ENCODE measurements around the gene PBX3.

DNA sequence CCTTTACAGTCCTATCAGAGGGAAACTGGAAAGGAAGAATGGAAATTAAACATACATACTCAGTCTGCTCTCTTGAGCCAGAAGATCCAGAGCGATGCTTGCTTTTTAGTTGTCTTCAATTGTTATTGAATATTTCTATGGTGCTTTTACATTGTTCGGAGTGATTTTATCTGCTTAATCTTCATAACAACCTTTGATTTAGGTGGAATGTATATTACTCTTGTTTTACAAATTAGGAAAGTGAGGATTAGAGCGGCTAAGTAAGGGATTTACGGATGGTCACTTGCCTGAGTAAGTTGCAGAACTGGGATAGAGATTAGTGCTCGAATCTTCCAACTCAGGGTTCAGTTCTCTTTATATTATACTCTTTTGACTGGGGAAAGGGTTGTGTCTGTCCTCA is 69.1 kb downstream of the PBX3 start:
- TF ChIP-seq, protein P1, sequence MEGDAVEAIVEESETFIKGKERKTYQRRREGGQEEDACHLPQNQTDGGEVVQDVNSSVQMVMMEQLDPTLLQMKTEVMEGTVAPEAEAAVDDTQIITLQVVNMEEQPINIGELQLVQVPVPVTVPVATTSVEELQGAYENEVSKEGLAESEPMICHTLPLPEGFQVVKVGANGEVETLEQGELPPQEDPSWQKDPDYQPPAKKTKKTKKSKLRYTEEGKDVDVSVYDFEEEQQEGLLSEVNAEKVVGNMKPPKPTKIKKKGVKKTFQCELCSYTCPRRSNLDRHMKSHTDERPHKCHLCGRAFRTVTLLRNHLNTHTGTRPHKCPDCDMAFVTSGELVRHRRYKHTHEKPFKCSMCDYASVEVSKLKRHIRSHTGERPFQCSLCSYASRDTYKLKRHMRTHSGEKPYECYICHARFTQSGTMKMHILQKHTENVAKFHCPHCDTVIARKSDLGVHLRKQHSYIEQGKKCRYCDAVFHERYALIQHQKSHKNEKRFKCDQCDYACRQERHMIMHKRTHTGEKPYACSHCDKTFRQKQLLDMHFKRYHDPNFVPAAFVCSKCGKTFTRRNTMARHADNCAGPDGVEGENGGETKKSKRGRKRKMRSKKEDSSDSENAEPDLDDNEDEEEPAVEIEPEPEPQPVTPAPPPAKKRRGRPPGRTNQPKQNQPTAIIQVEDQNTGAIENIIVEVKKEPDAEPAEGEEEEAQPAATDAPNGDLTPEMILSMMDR (optimal IDR thresholded peaks at IDR 0.05 in 1 of 3, IDR thresholded peaks at IDR 0.05 in 1 of 3, conservative IDR thresholded peaks at IDR 0.05 in 1 of 3; ENCODE audit: extremely low read depth in 1 of 3, insufficient read depth in 2 of 3, low read length in 3 of 3): no peak
- no peak for TF ChIP-seq EZH2 (IDR thresholded peaks at IDR 0.05; ENCODE audit: low read length)
